IPS-20b (cell line): Measurements from ENCODE around the gene CYTH3.

Source experiments
- H3K27ac ChIP-seq: one replicate; pipeline ENCODE4 v1.5.1; 2013; ENCODE audit warnings: low read length
- H3K27me3 ChIP-seq: 2 replicates; pipeline ENCODE4 v1.6.1; 2013; ENCODE audit warnings: mild to moderate bottlenecking, low read length, inconsistent platforms; ENCODE audit not compliant: insufficient read depth
- H3K36me3 ChIP-seq: 2 replicates; pipeline ENCODE4 v1.6.1; 2013; ENCODE audit warnings: low read depth, mild to moderate bottlenecking, inconsistent platforms, low read length, moderate library complexity; ENCODE audit not compliant: insufficient read depth
- H3K4me1 ChIP-seq: 2 replicates; pipeline ENCODE4 v1.6.1; 2013; ENCODE audit warnings: mild to moderate bottlenecking, control low read depth, inconsistent platforms, low read length, moderate library complexity; ENCODE audit not compliant: insufficient read depth
- H3K4me3 ChIP-seq: 2 replicates; pipeline ENCODE4 v1.5.1; 2013; ENCODE audit warnings: mild to moderate bottlenecking, low read length, inconsistent platforms
- H3K9ac ChIP-seq: 2 replicates; pipeline ENCODE4 v1.6.1; 2013; ENCODE audit warnings: low read depth, mild to moderate bottlenecking, inconsistent platforms, low read length, moderate library complexity
- H3K9me3 ChIP-seq: 2 replicates; pipeline ENCODE4 v1.6.1; 2013; ENCODE audit warnings: mild to moderate bottlenecking, low read depth, low read length, inconsistent platforms; ENCODE audit not compliant: insufficient read depth

CYTH3 gene

GRCh38 chr7:6149996-6150395 is 122.4 kb downstream of the CYTH3 start:
- Histone ChIP-seq H3K27me3 (no peaks in the 10 kb centered on the region), H3K4me3 (no peak overlapping the region), H3K9ac (no peak overlapping the region), H3K9me3 (no peaks in the 10 kb centered on the region), H3K4me1 (no peaks in the 10 kb centered on the region), H3K27ac (no peak overlapping the region), H3K36me3 (peaks cover 89% of the 10 kb centered on the region)

GRCh38 chr7:6148724-6149360 is 123.6 kb downstream of the CYTH3 start:
- no peaks in the 10 kb centered on the region for H3K27me3 ChIP-seq
- H3K4me3 ChIP-seq, result no peak overlapping the region
- peaks cover 95% of the 10 kb centered on the region for H3K36me3 ChIP-seq
- H3K27ac ChIP-seq, result no peak overlapping the region
- no peak overlapping the region for H3K9ac ChIP-seq
- no peaks in the 10 kb centered on the region for H3K9me3 ChIP-seq
- H3K4me1 ChIP-seq, result no peaks in the 10 kb centered on the region

GRCh38 chr7:6147627-6148026 is 124.8 kb downstream of the CYTH3 start:
- H3K4me1 ChIP-seq, result no peaks in the 10 kb centered on the region
- H3K36me3 ChIP-seq, result peaks cover 98% of the 10 kb centered on the region
- no peak overlapping the region for H3K4me3 ChIP-seq
- no peaks in the 10 kb centered on the region for H3K27me3 ChIP-seq
- no peak overlapping the region for H3K27ac ChIP-seq
- no peaks in the 10 kb centered on the region for H3K9me3 ChIP-seq
- H3K9ac ChIP-seq, result no peak overlapping the region

- no peak overlapping the region for H3K27ac ChIP-seq
- no peaks in the 10 kb centered on the region for H3K27me3 ChIP-seq
- no peaks in the 10 kb centered on the region for H3K4me1 ChIP-seq
- H3K4me3 ChIP-seq, result no peak overlapping the region
- H3K36me3 ChIP-seq, result peaks cover 94% of the 10 kb centered on the region
- H3K9me3 ChIP-seq, result no peaks in the 10 kb centered on the region
- H3K9ac ChIP-seq, result no peak overlapping the region
Measured at GRCh38 chr7:6146666-6147065, 125.8 kb downstream of the CYTH3 start.

- Histone ChIP-seq H3K9ac (no peak overlapping the region), H3K27ac (no peak overlapping the region), H3K27me3 (no peaks in the 10 kb centered on the region), H3K36me3 (peaks cover 94% of the 10 kb centered on the region), H3K9me3 (no peaks in the 10 kb centered on the region), H3K4me1 (no peaks in the 10 kb centered on the region), H3K4me3 (no peak overlapping the region)
Measured at GRCh38 chr7:6143997-6144396, 128.4 kb downstream of the CYTH3 start.

GRCh38 chr7:6142871-6143380 is 129.5 kb downstream of the CYTH3 start:
- Histone ChIP-seq H3K36me3 (peaks cover 92% of the 10 kb centered on the region), H3K9me3 (no peaks in the 10 kb centered on the region)

GRCh38 chr7:6139189-6139996 is 133.0 kb downstream of the CYTH3 start:
- Histone ChIP-seq H3K9me3 (no peaks in the 10 kb centered on the region), H3K27ac (no peak overlapping the region), H3K27me3 (no peaks in the 10 kb centered on the region), H3K4me3 (no peak overlapping the region), H3K36me3 (peaks cover 70% of the 10 kb centered on the region), H3K4me1 (no peaks in the 10 kb centered on the region), H3K9ac (no peak overlapping the region)

More at GRCh38 chr7:6142871-6143380, 129.5 kb downstream of the CYTH3 start:
- Histone ChIP-seq H3K4me1 (no peaks in the 10 kb centered on the region), H3K27ac (no peak overlapping the region), H3K27me3 (no peaks in the 10 kb centered on the region), H3K4me3 (no peak overlapping the region), H3K9ac (no peak overlapping the region)

GRCh38 chr7:6136475-6136874 is 135.9 kb downstream of the CYTH3 start:
- Histone ChIP-seq H3K27ac (no peak overlapping the region), H3K4me1 (no peaks in the 10 kb centered on the region), H3K9ac (no peak overlapping the region), H3K27me3 (no peaks in the 10 kb centered on the region), H3K9me3 (no peaks in the 10 kb centered on the region), H3K36me3 (peaks cover 55% of the 10 kb centered on the region), H3K4me3 (no peak overlapping the region)

- H3K27ac ChIP-seq, result no peak overlapping the region
- no peak overlapping the region for H3K9ac ChIP-seq
- no peaks in the 10 kb centered on the region for H3K9me3 ChIP-seq
- H3K27me3 ChIP-seq, result no peaks in the 10 kb centered on the region
- no peak overlapping the region for H3K4me3 ChIP-seq
- no peaks in the 10 kb centered on the region for H3K4me1 ChIP-seq
- peaks cover 31% of the 10 kb centered on the region for H3K36me3 ChIP-seq
Measured at GRCh38 chr7:6133249-6133648, 139.2 kb downstream of the CYTH3 start.

GRCh38 chr7:6130007-6130587 is 142.3 kb downstream of the CYTH3 start:
- Histone ChIP-seq H3K4me1 (no peaks in the 10 kb centered on the region), H3K27me3 (no peaks in the 10 kb centered on the region), H3K9ac (no peak overlapping the region), H3K27ac (no peak overlapping the region), H3K9me3 (no peaks in the 10 kb centered on the region), H3K36me3 (peaks cover 37% of the 10 kb centered on the region), H3K4me3 (no peak overlapping the region)

- Histone ChIP-seq H3K27me3 (no peaks in the 10 kb centered on the region), H3K4me1 (no peaks in the 10 kb centered on the region), H3K9ac (no peak overlapping the region), H3K9me3 (no peaks in the 10 kb centered on the region), H3K36me3 (peaks cover 42% of the 10 kb centered on the region), H3K4me3 (no peak overlapping the region), H3K27ac (no peak overlapping the region)
Measured at GRCh38 chr7:6128205-6128604, 144.2 kb downstream of the CYTH3 start.

GRCh38 chr7:6127110-6127490 is 145.3 kb downstream of the CYTH3 start:
- Histone ChIP-seq H3K27ac (no peak overlapping the region), H3K27me3 (no peaks in the 10 kb centered on the region), H3K9ac (no peak overlapping the region), H3K9me3 (no peaks in the 10 kb centered on the region), H3K36me3 (peaks cover 48% of the 10 kb centered on the region), H3K4me3 (no peak overlapping the region), H3K4me1 (no peaks in the 10 kb centered on the region)
